Thyroid gland (tissue), 4 donors: ENCODE results near the gene SMAD3.

Experiments used
- CTCF ChIP-seq, 6 experiments: fragments of 200-600 bp in 3 of 6; fragments of 450-650 bp in 3 of 6; sonication (generic) in 3 of 6; IDR thresholded peaks; one replicate each; pipeline ENCODE4 v1.5.1; 2016 to 2019; ENCODE audit warnings: antibody characterized with exemption in 6 of 6, mild to moderate bottlenecking in 2 of 6, inconsistent platforms in 1 of 6, moderate library complexity in 1 of 6
- POLR2A ChIP-seq, 2 donors: fragments of 450-650 bp; IDR thresholded peaks; one replicate each; pipeline ENCODE4 v1.6.1; 2017; ENCODE audit warnings: antibody characterized with exemption in 2 of 2, mild to moderate bottlenecking in 2 of 2, moderate library complexity in 1 of 2

- no peak for TF ChIP-seq CTCF (IDR thresholded peaks at IDR 0.05)
- TF ChIP-seq POLR2A (IDR thresholded peaks at IDR 0.05) = no peak
These were observed 14.0 kb upstream of the SMAD3 start for GRCh38 chr15:67051088-67052045.
